ENCODE results near the gene PLCG2.
"Not testable (repeated sequence)": the region's sequence is repeated elsewhere in the genome, so short reads cannot be mapped to it uniquely, and the experiment has no call there.

Gene PLCG2

GRCh38 chr16:81792828-81793227, 13.7 kb downstream of the PLCG2 start:
- no peak for DNase-seq

- DNase-seq, result no peak
Measured at GRCh38 chr16:81795193-81795592, 16.1 kb downstream of the PLCG2 start.

- DNase-seq, result no peak
Measured at GRCh38 chr16:81796035-81796434, 16.9 kb downstream of the PLCG2 start.

GRCh38 chr16:81796583-81797346, 17.7 kb downstream of the PLCG2 start:
- no peak for DNase-seq

GRCh38 chr16:81797443-81797842, 18.4 kb downstream of the PLCG2 start:
- no peak for DNase-seq

GRCh38 chr16:81798311-81799137, 19.4 kb downstream of the PLCG2 start:
- no peak for DNase-seq

- no peak for DNase-seq
Measured at GRCh38 chr16:81799138-81799504, 20.0 kb downstream of the PLCG2 start.

GRCh38 chr16:81801724-81802123, 22.6 kb downstream of the PLCG2 start:
- DNase-seq, result not testable (repeated sequence)

GRCh38 chr16:81803332-81803731, 24.2 kb downstream of the PLCG2 start:
- no peak for DNase-seq

GRCh38 chr16:81804134-81804610, 25.1 kb downstream of the PLCG2 start:
- DNase-seq, result no peak

- no peak for DNase-seq
Measured at GRCh38 chr16:81806696-81807095, 27.6 kb downstream of the PLCG2 start.

GRCh38 chr16:81807767-81808358, 28.8 kb downstream of the PLCG2 start:
- DNase-seq, result no peak

- no peak for DNase-seq
Measured at GRCh38 chr16:81808933-81809480, 29.9 kb downstream of the PLCG2 start.

- no peak for DNase-seq
Measured at GRCh38 chr16:81809567-81809966, 30.5 kb downstream of the PLCG2 start.

GRCh38 chr16:81810361-81810760, 31.3 kb downstream of the PLCG2 start:
- DNase-seq, result no peak

GRCh38 chr16:81810894-81811538, 31.9 kb downstream of the PLCG2 start:
- DNase-seq, result no peak

- DNase-seq, result no peak
Measured at GRCh38 chr16:81813648-81814047, 34.6 kb downstream of the PLCG2 start.

- DNase-seq, result no peak
Measured at GRCh38 chr16:81814751-81815428, 35.8 kb downstream of the PLCG2 start.

GRCh38 chr16:81815429-81815766, 36.3 kb downstream of the PLCG2 start:
- no peak for DNase-seq

- no peak for DNase-seq
Measured at GRCh38 chr16:81816351-81816750, 37.3 kb downstream of the PLCG2 start.

- no peak for DNase-seq
Measured at GRCh38 chr16:81816793-81817210, 37.7 kb downstream of the PLCG2 start.

- no peak for DNase-seq
Measured at GRCh38 chr16:81817296-81817695, 38.2 kb downstream of the PLCG2 start.
